Right renal pelvis (tissue), 4 donors: ENCODE results near the gene NMNAT2. TPM values are rescaled to one million over a fixed set of nuclear protein-coding genes. Genes with fewer than 3 reads are reported as not detected.

Experiments used
- polyA plus RNA-seq, 4 donors: library from polyadenylated mRNA; unstranded; fragments of 120-200 nt; gene quantifications; one replicate each; pipeline ENCODE4 v1.2.1, GENCODE V29; 2013; ENCODE audit not compliant: insufficient read length in 4 of 4

The NMNAT2 gene
- polyA plus RNA-seq, 4 donors, result 3.4 to 4.6 (median 3.5) TPM

Other genes starting within 250 kb of the NMNAT2 start
- gene LAMC2, start 232.1 kb downstream of the NMNAT2 start, polyA plus RNA-seq, result 1 to 10 TPM; 5.1 to 7.1 (median 6.0) TPM
- gene SMG7, start 54.1 kb upstream of the NMNAT2 start, polyA plus RNA-seq, result 10 to 100 TPM; 68.4 to 80.7 (median 69.6) TPM
- gene NCF2, start 172.1 kb upstream of the NMNAT2 start, polyA plus RNA-seq, result 1 to 10 TPM; 2.7 to 4.9 (median 3.2) TPM
- gene ARPC5, start 217.4 kb upstream of the NMNAT2 start, polyA plus RNA-seq, result 100 to 1,000 TPM; 157 to 183 (median 175) TPM
- not detected for gene APOBEC4, start 234.9 kb upstream of the NMNAT2 start, polyA plus RNA-seq